PC-9 (cell line): ENCODE data around the gene MYH2. TPM values are rescaled to one million over a fixed set of nuclear protein-coding genes. Genes with fewer than 3 reads are reported as not detected.

Source experiments
- BruUV-seq: library from RNA; stranded (reverse); fragments of 400-500 nt; replicated peaks from 2 replicates; lab custom pipeline; 2021; lab: Mats Ljungman, UMichigan
- CTCF ChIA-PET: fragments of 300-600 bp; sonication (Branson Sonifier 250); formaldehyde crosslinking; loops from one replicate; lab custom pipeline; 2022; ENCODE audit warnings: antibody characterized with exemption; lab: Charles Lee
- POLR2A ChIA-PET: fragments of 300-600 bp; sonication (Branson Sonifier 250); formaldehyde crosslinking; loops from one replicate; lab custom pipeline; 2022; ENCODE audit warnings: antibody characterized with exemption; ENCODE audit not compliant: unreplicated experiment; lab: Charles Lee
- DNase-seq, 2 experiments: peaks; one replicate each; pipeline versions ENCODE4 v3.0.0 to v3.0.0-alpha.2; 2015 to 2022; ENCODE audit warnings: mixed read lengths in 1 of 2
- H2AFZ ChIP-seq: fragments of 200-600 bp; sonication (generic); 2 replicates; pipeline ENCODE4 v1.8.1; 2017; ENCODE audit warnings: antibody characterized with exemption
- H3F3A ChIP-seq: fragments of 200-600 bp; sonication (generic); 2 replicates; pipeline ENCODE4 v1.8.1; 2017; ENCODE audit warnings: antibody characterized with exemption, mild to moderate bottlenecking, low read depth; ENCODE audit not compliant: insufficient read depth
- H3K27ac ChIP-seq: fragments of 200-600 bp; sonication (generic); 2 replicates; pipeline ENCODE4 v1.6.1; 2016; ENCODE audit warnings: mixed run types
- H3K27me3 ChIP-seq: fragments of 200-600 bp; sonication (generic); 2 replicates; pipeline ENCODE4 v1.6.1; 2016; ENCODE audit warnings: low read depth, mixed run types; ENCODE audit not compliant: insufficient read depth
- H3K36me3 ChIP-seq: fragments of 200-600 bp; sonication (generic); 2 replicates; pipeline ENCODE4 v1.6.1; 2016; ENCODE audit warnings: low read depth, mixed run types
- H3K4me1 ChIP-seq: fragments of 200-600 bp; sonication (generic); replicated peaks from 2 replicates; pipeline ENCODE4 v1.6.1; 2016; ENCODE audit warnings: mixed run types; ENCODE audit not compliant: insufficient read depth
- H3K4me2 ChIP-seq: fragments of 200-600 bp; sonication (generic); 2 replicates; pipeline ENCODE4 v1.6.1; 2017; ENCODE audit warnings: mixed run types
- H3K4me3 ChIP-seq: fragments of 200-600 bp; sonication (generic); 2 replicates; pipeline ENCODE4 v1.6.1; 2016; ENCODE audit warnings: mixed run types
- H3K79me2 ChIP-seq: fragments of 200-600 bp; sonication (generic); 2 replicates; pipeline ENCODE4 v1.6.1; 2017; ENCODE audit warnings: low read depth, mixed run types
- H3K9me2 ChIP-seq: fragments of 200-600 bp; sonication (generic); 2 replicates; pipeline ENCODE4 v1.8.1; 2017; ENCODE audit warnings: mild to moderate bottlenecking; ENCODE audit not compliant: insufficient read depth
- H3K9me3 ChIP-seq: fragments of 200-600 bp; sonication (generic); 2 replicates; pipeline ENCODE4 v1.8.1; 2016; ENCODE audit warnings: low read depth; ENCODE audit not compliant: insufficient read depth
- H4K20me1 ChIP-seq: fragments of 200-600 bp; sonication (generic); 2 replicates; pipeline ENCODE4 v1.8.1; 2017; ENCODE audit not compliant: insufficient read depth
- EZH2 ChIP-seq: fragments of 200-600 bp; sonication (generic); IDR thresholded peaks from 2 replicates; pipeline ENCODE4 v1.8.0; 2017; ENCODE audit warnings: antibody characterized with exemption, low read depth
- intact Hi-C: fragments of 100-400 bp; cut with micrococcal nuclease; formaldehyde crosslinking; loops from one replicate; pipeline ENCODE4 v1.10.0; 2022; ENCODE audit not compliant: unreplicated experiment
- total RNA-seq: library from RNA; stranded (reverse); gene quantifications from 2 replicates; pipeline ENCODE4 v1.2.3, GENCODE V29; 2021
- TF ChIP-seq, protein P1 (sequence below): fragments of 200-600 bp; sonication (generic); conservative IDR thresholded peaks from 2 replicates; pipeline ENCODE4 v1.6.1; 2017; ENCODE audit warnings: mixed run types, antibody characterized with exemption, mild to moderate bottlenecking, moderate library complexity

MYH2 gene
- total RNA-seq, 1 experiment from 2014 or later, result not detected

GRCh38 chr17:10585529-10585928 is 36.1 kb upstream of the MYH2 start:
- Histone ChIP-seq H3K27me3 (peaks cover 50% of the 10 kb centered on the region), H3K9me3 (no peaks in the 10 kb centered on the region), H2AFZ (no peak overlapping the region), H3K9me2 (no peaks in the 10 kb centered on the region), H3K36me3 (no peaks in the 10 kb centered on the region), H3K4me2 (no peak overlapping the region), H3K4me3 (no peak overlapping the region), H3K79me2 (no peaks in the 10 kb centered on the region), H3F3A (no peaks in the 10 kb centered on the region), H3K27ac (no peak overlapping the region), H4K20me1 (no peaks in the 10 kb centered on the region), H3K4me1 (no peaks in the 10 kb centered on the region)
- no TSS peak for BruUV-seq
- intact Hi-C loops, result no loop called here
- ChIA-PET POLR2A (no interaction called here), CTCF (no interaction called here)
- no peak for TF ChIP-seq EZH2
- TF ChIP-seq, protein P1, sequence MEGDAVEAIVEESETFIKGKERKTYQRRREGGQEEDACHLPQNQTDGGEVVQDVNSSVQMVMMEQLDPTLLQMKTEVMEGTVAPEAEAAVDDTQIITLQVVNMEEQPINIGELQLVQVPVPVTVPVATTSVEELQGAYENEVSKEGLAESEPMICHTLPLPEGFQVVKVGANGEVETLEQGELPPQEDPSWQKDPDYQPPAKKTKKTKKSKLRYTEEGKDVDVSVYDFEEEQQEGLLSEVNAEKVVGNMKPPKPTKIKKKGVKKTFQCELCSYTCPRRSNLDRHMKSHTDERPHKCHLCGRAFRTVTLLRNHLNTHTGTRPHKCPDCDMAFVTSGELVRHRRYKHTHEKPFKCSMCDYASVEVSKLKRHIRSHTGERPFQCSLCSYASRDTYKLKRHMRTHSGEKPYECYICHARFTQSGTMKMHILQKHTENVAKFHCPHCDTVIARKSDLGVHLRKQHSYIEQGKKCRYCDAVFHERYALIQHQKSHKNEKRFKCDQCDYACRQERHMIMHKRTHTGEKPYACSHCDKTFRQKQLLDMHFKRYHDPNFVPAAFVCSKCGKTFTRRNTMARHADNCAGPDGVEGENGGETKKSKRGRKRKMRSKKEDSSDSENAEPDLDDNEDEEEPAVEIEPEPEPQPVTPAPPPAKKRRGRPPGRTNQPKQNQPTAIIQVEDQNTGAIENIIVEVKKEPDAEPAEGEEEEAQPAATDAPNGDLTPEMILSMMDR, result no peak
- no peak for DNase-seq

- H3K27me3 ChIP-seq, result peaks cover 44% of the 10 kb centered on the region
- no peaks in the 10 kb centered on the region for H3K36me3 ChIP-seq
- H3K9me3 ChIP-seq, result no peaks in the 10 kb centered on the region
- TF ChIP-seq EZH2, result no peak
- TF ChIP-seq, protein P1, result no peak
- H3K79me2 ChIP-seq, result no peaks in the 10 kb centered on the region
- H4K20me1 ChIP-seq, result no peaks in the 10 kb centered on the region
- DNase-seq, result no peak
- H3F3A ChIP-seq, result no peaks in the 10 kb centered on the region
- intact Hi-C loops, result no loop called here
- no peak overlapping the region for H3K4me2 ChIP-seq
- H2AFZ ChIP-seq, result no peak overlapping the region
- H3K27ac ChIP-seq, result no peak overlapping the region
- no peaks in the 10 kb centered on the region for H3K9me2 ChIP-seq
- H3K4me1 ChIP-seq, result no peaks in the 10 kb centered on the region
- no TSS peak for BruUV-seq
- ChIA-PET CTCF (no interaction called here), POLR2A (no interaction called here)
- H3K4me3 ChIP-seq, result no peak overlapping the region
These were observed 34.4 kb upstream of the MYH2 start for GRCh38 chr17:10583834-10584233.

DNA sequence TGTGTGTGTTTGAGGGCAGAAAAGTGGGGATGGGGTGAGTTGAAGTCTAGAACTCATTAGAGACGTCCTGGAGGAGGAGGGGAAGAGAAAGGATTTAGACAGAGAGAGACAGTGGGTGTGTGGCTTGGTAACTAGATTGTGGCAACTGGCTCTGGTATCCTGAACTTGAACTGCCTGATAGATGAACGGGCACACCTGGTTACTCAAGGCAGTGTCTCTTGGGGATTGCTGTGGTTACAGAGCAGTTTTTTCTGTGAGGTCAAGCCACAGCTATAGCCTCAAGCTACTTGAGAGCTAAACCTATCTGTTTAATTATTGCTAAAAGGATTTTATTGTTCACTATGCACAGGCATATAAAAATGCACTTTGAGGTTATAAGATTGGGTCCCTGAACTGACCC is 29.8 kb upstream of the MYH2 start:
- Histone ChIP-seq H3K9me3 (no peaks in the 10 kb centered on the region), H3K79me2 (no peaks in the 10 kb centered on the region), H2AFZ (no peak overlapping the region), H3K4me1 (no peaks in the 10 kb centered on the region), H3F3A (no peaks in the 10 kb centered on the region), H3K27ac (no peak overlapping the region), H3K36me3 (no peaks in the 10 kb centered on the region), H3K4me2 (no peak overlapping the region), H3K27me3 (peaks cover 12% of the 10 kb centered on the region; the same call in 1 of the 2 replicates), H4K20me1 (no peaks in the 10 kb centered on the region), H3K9me2 (no peaks in the 10 kb centered on the region), H3K4me3 (no peak overlapping the region)
- TF ChIP-seq, protein P1, result no peak
- no peak for TF ChIP-seq EZH2
- intact Hi-C loops, result no loop called here
- POLR2A ChIA-PET, result no interaction called here
- DNase-seq, result no peak
- BruUV-seq, result no TSS peak
- CTCF ChIA-PET, result no interaction called here
